ENCODE results near the gene TP53TG5.

DNA sequence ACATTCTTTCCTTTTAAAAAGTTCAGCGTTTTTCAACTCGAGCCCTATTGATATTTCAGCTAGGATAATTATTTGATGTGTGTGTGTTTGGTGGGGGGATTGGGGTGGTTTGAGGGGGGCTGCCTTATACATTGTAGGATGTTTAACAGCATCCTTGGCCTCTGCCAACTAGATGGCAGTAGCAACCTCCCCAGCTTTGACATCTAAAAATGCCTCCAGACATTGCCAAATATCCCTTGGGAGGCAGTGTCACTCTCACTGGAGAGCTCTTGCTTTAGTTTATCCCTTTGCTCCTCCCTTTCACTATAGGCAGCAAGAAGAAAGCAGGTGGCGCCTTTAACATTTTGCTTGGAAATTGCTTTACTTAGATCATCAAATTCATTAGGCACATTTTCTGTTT is 14.6 kb upstream of the TP53TG5 start:
- no peak for TF ChIP-seq POLR2A (IDR thresholded peaks at IDR 0.05; ENCODE audit: low read depth, low read length)
- TF ChIP-seq POLR2AphosphoS5 (IDR thresholded peaks at IDR 0.05; ENCODE audit: low read depth, low read length), result no peak
- no peak for TF ChIP-seq TAF1 (IDR thresholded peaks at IDR 0.05; ENCODE audit: low read depth, low read length)
- TF ChIP-seq PAX5 (IDR thresholded peaks at IDR 0.05; ENCODE audit: insufficient read depth, low read length, severe bottlenecking), result no peak

All from GM12891 (cell line).